ENCODE measurements around the gene NDUFAF8. TPM values are rescaled to one million over a fixed set of nuclear protein-coding genes. Genes with fewer than 3 reads are reported as not detected.

NDUFAF8 gene
- total RNA-seq, 1 experiment from 2014 or later = 102 TPM

DNA sequence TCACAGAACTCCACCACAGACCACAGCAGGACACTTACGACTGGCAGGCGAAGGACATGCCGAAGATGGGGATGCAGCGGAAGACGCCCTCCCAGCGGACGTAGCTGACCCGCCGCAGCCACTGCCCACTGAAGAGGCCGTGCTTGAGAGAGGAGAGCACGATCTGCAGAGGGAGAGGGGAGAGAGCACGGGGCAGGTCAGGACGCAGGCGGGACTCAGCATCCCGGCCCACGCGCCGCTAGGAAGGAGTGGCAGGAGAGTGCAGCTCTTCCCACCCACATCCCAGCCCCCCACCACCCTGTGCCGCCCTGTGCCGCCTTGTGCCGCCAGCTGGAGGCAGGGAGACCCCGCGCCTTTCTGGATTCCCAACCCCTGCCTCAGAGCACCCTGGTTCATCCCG, 41.5 kb downstream of the NDUFAF8 start:
- Histone ChIP-seq H4K20me1 (ENCODE audit: insufficient read depth) (no peaks in the 10 kb centered on the region), H2AFZ (ENCODE audit: low read depth, low read length, poor library complexity, severe bottlenecking) (no peak overlapping the region), H3K9me2 (ENCODE audit: insufficient read depth) (no peaks in the 10 kb centered on the region), H3K9me3 (ENCODE audit: control insufficient read depth in 1 of 2, insufficient read depth in 1 of 2, low read depth in 1 of 2, low read length in 2 of 2) (no peaks in the 10 kb centered on the region), H3K4me3 (replicated peaks in 1 of 2; ENCODE audit: low read depth in 1 of 2, low read length in 2 of 2) (no peak overlapping the region), H3K27ac (ENCODE audit: low read depth, low read length) (no peak overlapping the region), H3K4me2 (ENCODE audit: low read length) (no peak overlapping the region), H3K9ac (ENCODE audit: low read length) (no peak overlapping the region), H3K36me3 (ENCODE audit: control insufficient read depth in 1 of 2, insufficient read depth in 2 of 2, low read length in 2 of 2) (peaks cover 34 to 37% of the 10 kb centered on the region in 2 experiments; a peak in 3 of 4 replicates), H3K4me1 (ENCODE audit: control insufficient read depth in 1 of 2, insufficient read depth in 2 of 2, low read length in 2 of 2) (no peaks in the 10 kb centered on the region), H3K27me3 (ENCODE audit: insufficient read depth, low read length) (no peaks in the 10 kb centered on the region), H3K79me2 (ENCODE audit: insufficient read depth, low read length) (peaks cover 25% of the 10 kb centered on the region; the same call in 1 of the 2 replicates)
- ATAC-seq (no peak), DNase-seq (ENCODE audit: low read depth, low spot score) (no peak)
- ChIA-PET RAD21 (ENCODE audit: low non-redundant PET in 1 of 2, low total read pairs in 2 of 2, uncharacterized antibody in 2 of 2, unreplicated experiment in 2 of 2) (no interaction called here), POLR2A (no interaction called here), CTCF (no interaction called here)
- intact Hi-C loops (cut with micrococcal nuclease) = no loop called here
- BruUV-seq (replicated peaks) = no TSS peak
- TF ChIP-seq SP1 (IDR thresholded peaks at IDR 0.05; ENCODE audit: low read depth) = no peak

DNA sequence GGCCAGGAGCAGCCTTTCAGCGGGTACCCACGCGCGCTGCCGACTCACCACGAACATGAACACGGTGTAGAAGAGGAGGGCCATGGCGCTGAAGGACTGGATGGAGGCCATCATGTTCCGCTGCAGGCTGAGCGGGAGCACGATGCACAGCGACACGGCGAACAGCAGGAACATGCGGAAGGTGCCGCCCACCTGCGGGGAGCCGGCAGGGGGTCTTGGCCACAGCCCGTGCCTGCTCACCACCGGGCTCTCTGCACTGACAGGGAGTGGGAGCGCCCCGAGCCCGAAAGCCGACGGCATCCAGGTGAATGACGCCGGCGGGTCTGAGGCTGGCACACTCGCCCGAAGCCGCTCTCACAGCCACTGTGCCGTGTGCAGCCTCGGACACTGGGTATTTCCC, 43.0 kb downstream of the NDUFAF8 start:
- peaks cover 26 to 31% of the 10 kb centered on the region in 2 experiments; a peak in 3 of 4 replicates for H3K36me3 ChIP-seq (ENCODE audit: control insufficient read depth in 1 of 2, insufficient read depth in 2 of 2, low read length in 2 of 2)
- no peaks in the 10 kb centered on the region for H3K4me1 ChIP-seq (ENCODE audit: control insufficient read depth in 1 of 2, insufficient read depth in 2 of 2, low read length in 2 of 2)
- H3K4me3 ChIP-seq (replicated peaks in 1 of 2; ENCODE audit: low read depth in 1 of 2, low read length in 2 of 2) = no peak overlapping the region
- H3K27me3 ChIP-seq (ENCODE audit: insufficient read depth, low read length) = no peaks in the 10 kb centered on the region
- no peaks in the 10 kb centered on the region for H3K9me3 ChIP-seq (ENCODE audit: control insufficient read depth in 1 of 2, insufficient read depth in 1 of 2, low read depth in 1 of 2, low read length in 2 of 2)
- DNase-seq (ENCODE audit: low read depth, low spot score) (no peak), ATAC-seq (no peak)
- no peak overlapping the region for H2AFZ ChIP-seq (ENCODE audit: low read depth, low read length, poor library complexity, severe bottlenecking)
- intact Hi-C loops (cut with micrococcal nuclease) = no loop called here
- H3K4me2 ChIP-seq (ENCODE audit: low read length) = no peak overlapping the region
- no peaks in the 10 kb centered on the region for H4K20me1 ChIP-seq (ENCODE audit: insufficient read depth)
- BruUV-seq (replicated peaks) = no TSS peak
- TF ChIP-seq POLR2AphosphoS5 (IDR thresholded peaks at IDR 0.05; ENCODE audit: low read depth, low read length) (no peak), CEBPB (IDR thresholded peaks at IDR 0.05; ENCODE audit: low read depth) (no peak), POLR2A (IDR thresholded peaks at IDR 0.05; ENCODE audit: borderline replicate concordance, extremely low read depth, insufficient read depth, insufficient read length) (no peak), EZH2phosphoT487 (IDR thresholded peaks at IDR 0.05; ENCODE audit: borderline replicate concordance) (no peak), RAD21 (IDR thresholded peaks at IDR 0.05; ENCODE audit: low read depth) (no peak), TCF7L2 (IDR thresholded peaks at IDR 0.05; ENCODE audit: borderline replicate concordance, extremely low read depth, insufficient read depth, insufficient read length) (no peak), EZH2 (IDR thresholded peaks at IDR 0.05) (no peak), SRF (IDR thresholded peaks at IDR 0.05; ENCODE audit: low read depth) (no peak)
- TF ChIP-seq, protein P1, sequence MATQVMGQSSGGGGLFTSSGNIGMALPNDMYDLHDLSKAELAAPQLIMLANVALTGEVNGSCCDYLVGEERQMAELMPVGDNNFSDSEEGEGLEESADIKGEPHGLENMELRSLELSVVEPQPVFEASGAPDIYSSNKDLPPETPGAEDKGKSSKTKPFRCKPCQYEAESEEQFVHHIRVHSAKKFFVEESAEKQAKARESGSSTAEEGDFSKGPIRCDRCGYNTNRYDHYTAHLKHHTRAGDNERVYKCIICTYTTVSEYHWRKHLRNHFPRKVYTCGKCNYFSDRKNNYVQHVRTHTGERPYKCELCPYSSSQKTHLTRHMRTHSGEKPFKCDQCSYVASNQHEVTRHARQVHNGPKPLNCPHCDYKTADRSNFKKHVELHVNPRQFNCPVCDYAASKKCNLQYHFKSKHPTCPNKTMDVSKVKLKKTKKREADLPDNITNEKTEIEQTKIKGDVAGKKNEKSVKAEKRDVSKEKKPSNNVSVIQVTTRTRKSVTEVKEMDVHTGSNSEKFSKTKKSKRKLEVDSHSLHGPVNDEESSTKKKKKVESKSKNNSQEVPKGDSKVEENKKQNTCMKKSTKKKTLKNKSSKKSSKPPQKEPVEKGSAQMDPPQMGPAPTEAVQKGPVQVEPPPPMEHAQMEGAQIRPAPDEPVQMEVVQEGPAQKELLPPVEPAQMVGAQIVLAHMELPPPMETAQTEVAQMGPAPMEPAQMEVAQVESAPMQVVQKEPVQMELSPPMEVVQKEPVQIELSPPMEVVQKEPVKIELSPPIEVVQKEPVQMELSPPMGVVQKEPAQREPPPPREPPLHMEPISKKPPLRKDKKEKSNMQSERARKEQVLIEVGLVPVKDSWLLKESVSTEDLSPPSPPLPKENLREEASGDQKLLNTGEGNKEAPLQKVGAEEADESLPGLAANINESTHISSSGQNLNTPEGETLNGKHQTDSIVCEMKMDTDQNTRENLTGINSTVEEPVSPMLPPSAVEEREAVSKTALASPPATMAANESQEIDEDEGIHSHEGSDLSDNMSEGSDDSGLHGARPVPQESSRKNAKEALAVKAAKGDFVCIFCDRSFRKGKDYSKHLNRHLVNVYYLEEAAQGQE (IDR thresholded peaks at IDR 0.05; ENCODE audit: low read depth) = no peak
- TF ChIP-seq, protein P2, sequence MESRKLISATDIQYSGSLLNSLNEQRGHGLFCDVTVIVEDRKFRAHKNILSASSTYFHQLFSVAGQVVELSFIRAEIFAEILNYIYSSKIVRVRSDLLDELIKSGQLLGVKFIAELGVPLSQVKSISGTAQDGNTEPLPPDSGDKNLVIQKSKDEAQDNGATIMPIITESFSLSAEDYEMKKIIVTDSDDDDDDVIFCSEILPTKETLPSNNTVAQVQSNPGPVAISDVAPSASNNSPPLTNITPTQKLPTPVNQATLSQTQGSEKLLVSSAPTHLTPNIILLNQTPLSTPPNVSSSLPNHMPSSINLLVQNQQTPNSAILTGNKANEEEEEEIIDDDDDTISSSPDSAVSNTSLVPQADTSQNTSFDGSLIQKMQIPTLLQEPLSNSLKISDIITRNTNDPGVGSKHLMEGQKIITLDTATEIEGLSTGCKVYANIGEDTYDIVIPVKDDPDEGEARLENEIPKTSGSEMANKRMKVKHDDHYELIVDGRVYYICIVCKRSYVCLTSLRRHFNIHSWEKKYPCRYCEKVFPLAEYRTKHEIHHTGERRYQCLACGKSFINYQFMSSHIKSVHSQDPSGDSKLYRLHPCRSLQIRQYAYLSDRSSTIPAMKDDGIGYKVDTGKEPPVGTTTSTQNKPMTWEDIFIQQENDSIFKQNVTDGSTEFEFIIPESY (IDR thresholded peaks at IDR 0.05; ENCODE audit: extremely low read depth, insufficient replicate concordance, low read length) = no peak
- TF ChIP-seq, protein P3, sequence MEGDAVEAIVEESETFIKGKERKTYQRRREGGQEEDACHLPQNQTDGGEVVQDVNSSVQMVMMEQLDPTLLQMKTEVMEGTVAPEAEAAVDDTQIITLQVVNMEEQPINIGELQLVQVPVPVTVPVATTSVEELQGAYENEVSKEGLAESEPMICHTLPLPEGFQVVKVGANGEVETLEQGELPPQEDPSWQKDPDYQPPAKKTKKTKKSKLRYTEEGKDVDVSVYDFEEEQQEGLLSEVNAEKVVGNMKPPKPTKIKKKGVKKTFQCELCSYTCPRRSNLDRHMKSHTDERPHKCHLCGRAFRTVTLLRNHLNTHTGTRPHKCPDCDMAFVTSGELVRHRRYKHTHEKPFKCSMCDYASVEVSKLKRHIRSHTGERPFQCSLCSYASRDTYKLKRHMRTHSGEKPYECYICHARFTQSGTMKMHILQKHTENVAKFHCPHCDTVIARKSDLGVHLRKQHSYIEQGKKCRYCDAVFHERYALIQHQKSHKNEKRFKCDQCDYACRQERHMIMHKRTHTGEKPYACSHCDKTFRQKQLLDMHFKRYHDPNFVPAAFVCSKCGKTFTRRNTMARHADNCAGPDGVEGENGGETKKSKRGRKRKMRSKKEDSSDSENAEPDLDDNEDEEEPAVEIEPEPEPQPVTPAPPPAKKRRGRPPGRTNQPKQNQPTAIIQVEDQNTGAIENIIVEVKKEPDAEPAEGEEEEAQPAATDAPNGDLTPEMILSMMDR (IDR thresholded peaks at IDR 0.05 in 2 of 3, conservative IDR thresholded peaks at IDR 0.05 in 1 of 3; ENCODE audit: borderline replicate concordance in 1 of 3, insufficient read depth in 1 of 3, low read depth in 2 of 3, low read length in 2 of 3) = no peak
- TF ChIP-seq, protein P4, sequence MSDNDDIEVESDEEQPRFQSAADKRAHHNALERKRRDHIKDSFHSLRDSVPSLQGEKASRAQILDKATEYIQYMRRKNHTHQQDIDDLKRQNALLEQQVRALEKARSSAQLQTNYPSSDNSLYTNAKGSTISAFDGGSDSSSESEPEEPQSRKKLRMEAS (IDR thresholded peaks at IDR 0.05) = no peak
- CTCF ChIA-PET = no interaction called here
- H3K27ac ChIP-seq (ENCODE audit: low read depth, low read length) = no peak overlapping the region
- H3K79me2 ChIP-seq (ENCODE audit: insufficient read depth, low read length) = peaks cover 41% of the 10 kb centered on the region
- H3K9me2 ChIP-seq (ENCODE audit: insufficient read depth) = no peaks in the 10 kb centered on the region
- POLR2A ChIA-PET = no interaction called here
- no peak overlapping the region for H3K9ac ChIP-seq (ENCODE audit: low read length)
- RAD21 ChIA-PET (ENCODE audit: low non-redundant PET in 1 of 2, low total read pairs in 2 of 2, uncharacterized antibody in 2 of 2, unreplicated experiment in 2 of 2) = no interaction called here

Measured in HCT116 (cell line).